Skeletal muscle cell (primary cell): Measurements from ENCODE around the gene TTLL5.
A peak's percentile ranks its signal among the peaks of the same experiment; 100 is the strongest.
"Not testable (repeated sequence)": the region's sequence is repeated elsewhere in the genome, so short reads cannot be mapped to it uniquely, and the experiment has no call there.

Source experiments
- DNase-seq: peaks from one replicate; pipeline ENCODE4 v3.0.0-alpha.2; 2010; ENCODE audit warnings: low read depth
- H3K4me3 ChIP-seq: 2 replicates; pipeline ENCODE4 v1.5.1; 2011; ENCODE audit warnings: low read depth, mild to moderate bottlenecking, control low read depth, low read length, moderate library complexity

The TTLL5 gene

DNA sequence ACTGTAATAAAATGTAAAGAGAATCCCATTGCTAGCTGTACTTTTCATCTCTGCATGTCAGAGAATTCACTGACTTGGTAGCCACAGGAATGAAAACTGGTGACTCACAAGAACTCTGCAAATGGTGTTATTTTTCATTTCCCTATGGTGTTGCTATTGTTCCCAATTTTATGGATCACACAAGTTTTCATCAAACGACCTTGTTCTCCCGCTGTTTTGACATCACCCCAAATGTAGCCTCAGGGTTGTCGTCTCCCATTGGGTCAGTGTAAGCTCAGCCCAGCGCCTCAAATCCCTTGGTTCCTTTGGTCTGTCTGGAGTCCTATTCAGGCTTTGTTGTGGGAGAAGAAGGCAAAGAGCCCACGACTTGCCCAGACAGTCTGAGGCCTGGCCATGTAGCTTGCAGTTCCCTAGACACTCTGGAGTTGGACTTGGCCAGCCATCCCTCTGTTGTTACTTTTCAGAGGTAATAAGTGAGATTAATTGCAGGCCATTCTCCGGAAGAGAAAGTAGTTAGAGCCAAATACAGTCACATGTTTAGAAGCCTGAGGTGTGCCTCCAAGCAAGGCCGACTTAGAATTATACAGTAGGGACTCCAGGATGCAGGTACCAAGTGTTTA, 161.6 kb downstream of the TTLL5 start:
- DNase-seq: peak; percentile 70
- H3K4me3 ChIP-seq: no peak overlapping the region

DNA sequence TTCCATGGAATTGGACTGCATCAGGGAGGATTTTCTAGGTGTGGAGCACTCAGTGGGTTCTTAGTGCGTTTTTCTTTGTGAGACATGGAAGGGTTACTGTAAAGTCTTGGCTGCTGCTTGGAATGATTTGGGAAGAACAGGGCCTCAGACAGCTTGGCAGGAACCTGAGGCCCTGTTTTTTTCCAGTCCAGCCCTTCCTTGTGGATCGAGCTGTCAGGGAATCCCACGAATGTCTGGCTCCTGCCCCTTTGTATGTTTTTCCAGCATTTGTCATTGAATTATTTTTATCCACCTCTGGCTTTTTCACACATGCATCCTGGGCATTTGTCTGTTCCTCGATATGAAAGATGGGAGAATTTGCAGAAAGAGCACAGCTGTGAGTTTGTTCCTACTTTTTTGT, 162.3 kb downstream of the TTLL5 start:
- H3K4me3 ChIP-seq: no peak overlapping the region
- no peak for DNase-seq

DNA sequence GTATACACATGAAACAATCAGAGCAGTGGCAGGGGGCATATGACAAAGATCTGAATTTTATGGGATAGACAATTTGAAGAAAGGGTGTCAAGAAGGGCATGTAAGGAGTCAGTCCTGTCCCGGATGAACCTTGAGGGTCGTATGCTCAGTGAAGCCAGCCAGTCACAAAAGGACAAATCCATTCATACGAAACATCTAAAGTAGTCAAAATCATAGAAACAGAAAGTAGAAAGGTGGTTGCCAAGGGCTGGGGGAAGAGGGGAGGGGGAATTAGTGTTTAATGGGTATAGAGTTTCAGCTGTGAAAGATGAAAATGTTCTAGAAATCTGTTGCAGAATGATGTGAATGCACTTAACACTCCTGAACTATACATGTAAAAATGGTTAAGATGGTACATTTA, 163.3 kb downstream of the TTLL5 start:
- H3K4me3 ChIP-seq: no peak overlapping the region
- DNase-seq: no peak

DNA sequence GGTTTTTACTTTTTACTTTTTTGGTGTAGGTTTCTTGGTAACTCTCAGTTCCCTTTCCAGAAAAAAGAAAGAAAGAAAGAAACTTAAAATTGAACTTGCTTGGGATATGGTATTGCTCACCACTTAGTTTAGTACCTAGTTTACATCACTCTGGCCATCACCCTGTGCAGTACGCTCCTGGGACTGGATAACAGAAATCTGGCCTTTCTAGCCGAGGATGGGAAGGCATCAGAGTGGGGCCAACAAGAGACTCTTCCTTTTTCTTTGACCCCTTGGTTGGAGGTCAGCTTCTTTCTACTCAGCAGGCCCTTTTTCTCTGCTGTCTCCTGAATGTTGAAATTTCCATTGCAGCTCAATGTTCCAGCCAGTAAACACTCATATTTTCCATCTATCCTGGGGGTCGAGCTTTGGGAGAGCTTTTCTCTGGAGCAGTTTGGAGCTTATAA, 164.1 kb downstream of the TTLL5 start:
- DNase-seq: peak; percentile 80
- no peak overlapping the region for H3K4me3 ChIP-seq

DNA sequence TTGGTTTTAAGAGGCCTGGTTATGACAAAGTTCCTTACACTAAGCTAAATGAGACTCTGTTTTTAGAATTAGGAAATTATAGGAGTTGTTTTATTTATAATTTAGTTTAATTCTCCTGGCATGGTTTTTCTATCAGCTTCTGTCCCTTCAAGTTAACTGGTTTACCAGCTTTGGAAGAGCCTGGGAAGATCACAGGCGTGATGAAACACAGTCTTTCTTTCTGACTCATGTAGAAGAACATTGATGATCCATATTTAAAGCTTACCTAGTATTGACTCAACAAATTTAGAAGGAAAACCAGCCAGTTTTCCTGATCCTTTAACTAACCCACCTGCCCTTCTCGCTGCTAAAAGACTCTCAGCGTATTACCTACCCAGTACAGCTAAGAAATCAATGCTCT, 165.6 kb downstream of the TTLL5 start:
- DNase-seq: peak; percentile 32
- no peak overlapping the region for H3K4me3 ChIP-seq

DNA sequence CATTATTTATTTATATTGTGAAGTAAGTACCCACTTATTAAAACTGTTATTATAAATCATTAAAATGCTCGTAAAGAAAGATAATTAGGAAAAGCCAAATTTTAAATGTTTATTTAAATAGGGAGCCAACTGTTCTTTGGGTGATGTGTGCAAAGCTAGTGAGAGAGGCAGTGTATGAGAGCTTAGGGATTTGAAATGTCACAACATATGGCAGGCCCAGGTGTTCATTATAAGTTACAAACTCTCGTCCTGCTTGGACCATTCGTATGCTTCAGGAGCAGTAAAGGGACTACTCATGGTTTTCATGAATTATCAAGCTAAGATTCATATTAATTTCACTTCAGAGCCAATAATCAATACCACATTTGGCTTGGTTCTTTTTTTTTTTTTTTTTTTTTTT, 166.3 kb downstream of the TTLL5 start:
- no peak overlapping the region for H3K4me3 ChIP-seq
- no peak for DNase-seq

DNA sequence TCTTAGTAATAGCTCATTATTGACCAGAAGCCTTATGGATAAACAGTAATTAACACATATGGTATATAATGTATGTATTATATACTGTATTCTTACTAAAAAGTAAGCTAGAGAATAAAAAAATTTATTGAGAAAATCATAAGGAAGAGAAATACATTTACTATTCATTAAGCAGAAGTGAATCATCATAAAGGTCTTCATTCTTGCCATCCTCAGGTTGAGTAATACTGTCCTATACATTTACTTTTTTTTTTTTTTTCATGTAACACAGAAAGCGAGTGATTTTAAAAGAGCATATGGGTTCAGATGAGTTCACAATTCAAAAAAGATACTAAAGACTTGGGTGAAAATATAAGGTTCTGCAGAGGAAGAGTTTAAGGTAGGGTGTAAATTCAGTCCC, 168.3 kb downstream of the TTLL5 start:
- DNase-seq: no peak
- H3K4me3 ChIP-seq: no peak overlapping the region

DNA sequence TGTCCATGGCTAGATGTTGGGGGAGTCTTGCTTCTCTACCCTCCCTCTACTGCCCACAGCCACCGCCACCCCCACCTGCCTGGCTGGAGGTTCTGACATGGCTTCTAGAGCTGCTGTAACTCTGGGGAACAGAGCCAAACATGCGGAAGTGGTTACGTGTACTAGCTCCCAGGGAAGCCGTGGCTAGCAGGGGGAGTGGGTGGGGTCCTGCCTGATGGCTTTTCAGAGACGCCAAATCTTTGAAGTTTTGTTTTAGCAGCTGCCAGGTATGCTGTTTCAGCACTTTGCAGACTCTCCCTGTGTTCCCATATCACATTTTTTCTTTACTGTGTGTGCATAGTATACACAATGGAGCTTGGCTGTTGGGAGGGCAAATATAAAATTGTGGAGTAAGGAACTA, 170.4 kb downstream of the TTLL5 start:
- no peak overlapping the region for H3K4me3 ChIP-seq
- peak; percentile 74 for DNase-seq

DNA sequence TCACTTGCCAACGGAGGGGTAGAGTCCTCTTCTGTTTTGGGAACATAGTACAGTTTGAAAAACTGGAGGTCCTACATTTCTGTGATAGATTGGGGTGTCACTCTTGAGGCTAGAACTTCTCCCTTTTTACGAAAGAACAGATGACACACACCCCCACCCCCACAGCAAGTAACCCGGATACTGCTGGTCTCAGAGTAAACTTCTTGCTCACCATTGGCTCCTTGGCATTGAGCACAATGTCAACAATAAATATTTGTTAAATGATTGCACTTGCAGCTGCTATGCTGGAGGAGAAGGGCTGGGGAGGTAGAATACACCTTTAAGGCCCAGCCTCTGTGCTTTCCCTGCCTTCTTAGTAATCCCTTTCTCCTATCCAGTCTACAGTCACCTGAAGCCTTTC, 170.9 kb downstream of the TTLL5 start:
- DNase-seq: no peak
- no peak overlapping the region for H3K4me3 ChIP-seq

DNA sequence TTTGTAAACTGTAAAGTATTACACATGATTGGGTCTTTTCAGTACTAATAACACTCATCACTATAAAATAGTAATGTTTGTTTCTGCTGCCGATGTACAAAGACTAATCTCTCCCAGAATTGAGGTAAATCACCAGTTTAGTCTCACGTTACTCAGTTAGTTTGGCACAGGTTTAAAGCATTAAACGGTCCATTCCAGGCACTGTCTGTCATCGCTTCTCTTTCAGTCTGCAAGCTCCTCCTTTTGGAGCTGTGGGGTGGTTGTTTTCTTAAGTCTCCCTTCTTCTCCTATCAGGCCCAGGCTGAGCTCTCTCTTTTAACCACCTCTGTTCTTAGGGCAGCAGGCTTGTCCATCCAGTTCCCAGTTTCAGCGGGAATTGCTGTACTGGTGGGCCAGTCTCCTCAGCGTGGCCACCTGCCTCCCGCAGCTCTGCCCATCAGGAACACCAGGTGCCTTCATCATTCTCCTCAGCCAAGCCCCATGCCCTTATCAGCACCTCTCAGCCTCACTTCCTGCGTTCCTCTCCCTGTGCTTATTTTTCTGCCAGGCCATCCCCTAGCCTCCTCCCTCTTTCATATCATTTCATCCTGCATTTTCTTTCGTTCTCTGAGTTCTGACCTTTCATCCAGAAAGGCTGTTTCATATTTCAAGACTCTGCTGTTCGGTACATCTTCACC, 171.7 kb downstream of the TTLL5 start:
- no peak overlapping the region for H3K4me3 ChIP-seq
- peak; percentile 66 for DNase-seq

DNA sequence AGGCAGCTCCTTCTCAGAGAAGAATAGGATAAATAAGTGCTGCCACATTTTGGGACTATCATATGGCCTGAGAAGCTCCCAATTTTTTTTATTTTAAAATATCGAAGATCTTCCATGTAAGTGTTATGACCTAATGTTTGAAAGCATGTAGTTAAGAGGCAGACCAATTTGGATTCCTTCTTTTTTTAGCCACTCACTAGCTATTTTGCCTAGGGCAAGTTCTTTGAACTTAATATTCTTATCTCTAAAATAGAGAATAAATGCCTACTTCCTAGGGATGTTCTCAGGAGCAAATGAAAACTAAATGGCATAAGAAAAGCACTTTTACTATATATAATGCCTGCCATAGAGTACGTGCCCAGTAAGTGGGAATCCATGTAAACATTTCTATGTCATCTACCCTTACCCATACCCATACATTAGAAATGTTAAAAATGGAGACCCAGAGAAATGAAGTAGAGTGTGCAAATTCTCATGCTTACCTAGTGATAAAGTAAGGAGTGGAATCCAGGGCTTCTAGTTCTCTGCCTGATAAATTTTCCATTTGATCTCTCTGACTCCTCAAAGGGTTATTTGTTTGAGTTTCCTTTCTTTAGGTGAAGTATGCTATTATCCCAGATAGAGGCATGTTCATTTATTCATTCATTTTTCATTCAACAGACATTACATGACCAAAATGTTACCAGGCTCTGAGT, 172.4 kb downstream of the TTLL5 start:
- DNase-seq: no peak
- no peak overlapping the region for H3K4me3 ChIP-seq

DNA sequence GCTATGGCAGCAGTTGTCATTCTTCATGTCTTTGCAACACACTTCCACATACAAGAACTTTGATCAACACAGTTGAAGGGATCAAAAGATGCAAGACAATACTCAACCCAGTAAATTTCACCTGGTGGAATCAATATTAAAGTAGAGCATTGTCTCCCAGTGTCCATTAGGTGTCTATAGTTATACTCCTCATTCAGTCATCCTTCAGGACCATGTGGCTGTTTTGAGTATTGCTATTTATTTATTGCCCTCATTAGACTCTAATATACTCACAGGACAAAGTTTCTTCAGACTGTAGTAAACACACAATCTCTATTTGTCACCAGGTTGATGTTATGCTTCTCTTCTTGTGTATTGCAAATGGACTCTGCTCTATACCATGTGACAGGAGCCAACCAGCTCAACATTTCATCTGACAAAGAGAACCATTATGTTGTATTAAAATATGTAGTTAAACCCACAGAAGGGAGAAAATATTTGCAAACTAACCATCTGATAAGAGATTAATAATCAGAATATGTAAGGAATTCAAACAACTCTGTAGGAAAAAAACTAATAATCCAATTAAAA, 174.2 kb downstream of the TTLL5 start:
- DNase-seq: no peak

DNA sequence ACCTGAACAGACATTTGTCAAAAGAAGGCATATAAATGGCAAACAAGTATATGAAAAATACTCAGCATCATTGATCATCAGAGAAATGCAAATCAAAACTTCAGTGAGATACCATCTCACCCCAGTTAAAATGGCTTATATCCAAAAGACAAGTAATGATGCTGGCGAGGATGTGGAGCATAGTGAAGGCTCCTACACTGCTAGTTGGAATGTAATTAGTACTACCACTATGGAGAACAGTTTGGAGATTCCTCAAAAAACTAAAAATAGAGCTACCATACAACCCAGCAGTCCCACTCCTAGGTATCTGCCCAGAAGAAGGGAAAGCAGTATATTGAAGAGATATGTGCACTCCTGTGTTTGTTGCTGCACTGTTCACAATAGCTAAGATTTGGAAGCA, 174.7 kb downstream of the TTLL5 start:
- no peak for DNase-seq

More for the DNA sequence above, 174.2 kb downstream of the TTLL5 start:
- H3K4me3 ChIP-seq: no peak overlapping the region

DNA sequence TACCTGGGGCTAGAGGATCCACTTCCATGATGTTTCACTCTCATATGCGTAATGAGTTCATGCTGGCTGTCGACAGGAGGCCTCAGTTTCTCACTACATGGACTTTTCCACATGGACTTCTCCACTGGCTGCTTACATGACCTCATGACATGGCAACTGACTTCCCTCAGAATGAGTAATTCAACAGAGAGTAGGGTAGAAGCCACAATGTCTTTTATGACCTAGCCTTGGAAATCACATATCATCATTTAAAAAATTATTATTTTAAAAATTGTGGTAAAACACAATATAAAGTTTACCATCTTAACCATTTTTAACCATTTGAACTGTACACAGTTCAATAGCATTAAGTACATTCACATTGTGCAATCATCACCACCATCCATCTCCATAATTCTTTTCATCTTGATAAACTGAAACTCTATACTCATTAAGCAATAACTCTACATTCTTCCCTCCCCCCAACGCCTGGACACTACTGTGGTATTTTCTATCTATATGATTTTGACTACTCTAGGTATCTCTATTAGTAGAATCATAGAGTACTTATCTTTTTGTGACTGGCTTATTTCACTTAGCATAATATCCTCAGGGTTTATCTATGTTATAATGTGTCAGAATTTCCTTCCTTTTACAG, 176.2 kb downstream of the TTLL5 start:
- H3K4me3 ChIP-seq: no peak overlapping the region
- no peak for DNase-seq

More for the DNA sequence above, 174.7 kb downstream of the TTLL5 start:
- no peak overlapping the region for H3K4me3 ChIP-seq

DNA sequence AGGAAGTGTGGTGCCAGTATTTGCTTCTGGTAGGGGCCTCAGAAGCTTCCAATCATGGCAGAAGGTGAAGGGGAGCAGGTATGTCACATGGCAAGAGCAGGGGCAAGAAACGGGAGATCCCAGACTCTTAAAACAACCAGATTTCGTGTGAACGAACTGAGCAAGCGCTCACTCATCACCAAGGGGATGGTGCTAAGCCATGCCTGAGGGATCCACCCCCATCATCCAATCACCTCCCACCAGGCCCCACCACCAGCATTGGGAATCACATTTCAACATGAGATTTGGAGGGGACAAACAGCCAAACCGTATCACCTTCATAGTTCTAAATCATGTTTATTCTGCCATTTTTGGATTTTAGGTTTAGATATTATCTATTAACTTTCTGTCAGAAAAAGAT, 179.9 kb downstream of the TTLL5 start:
- no peak overlapping the region for H3K4me3 ChIP-seq
- DNase-seq: no peak

DNA sequence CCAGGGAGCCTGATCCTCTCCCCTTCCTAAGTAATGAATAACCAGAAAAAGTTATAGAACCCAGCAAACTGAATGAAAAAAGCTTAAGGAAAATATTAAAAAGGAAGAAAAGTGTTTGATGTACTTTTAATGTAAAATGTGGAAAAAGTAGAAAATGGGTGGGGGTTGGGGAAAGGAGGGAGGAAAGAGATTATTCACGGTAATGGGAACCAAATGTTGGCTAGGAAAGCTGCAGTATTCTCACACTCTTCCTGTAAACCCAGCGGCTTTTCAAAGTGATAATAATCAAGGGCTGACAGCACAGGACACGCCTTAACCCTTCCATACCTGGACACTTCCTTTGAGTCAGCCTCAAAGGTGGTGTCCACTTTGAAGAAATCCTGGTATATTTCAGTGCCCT, 181.5 kb downstream of the TTLL5 start:
- no peak for DNase-seq
- H3K4me3 ChIP-seq: no peak overlapping the region

DNA sequence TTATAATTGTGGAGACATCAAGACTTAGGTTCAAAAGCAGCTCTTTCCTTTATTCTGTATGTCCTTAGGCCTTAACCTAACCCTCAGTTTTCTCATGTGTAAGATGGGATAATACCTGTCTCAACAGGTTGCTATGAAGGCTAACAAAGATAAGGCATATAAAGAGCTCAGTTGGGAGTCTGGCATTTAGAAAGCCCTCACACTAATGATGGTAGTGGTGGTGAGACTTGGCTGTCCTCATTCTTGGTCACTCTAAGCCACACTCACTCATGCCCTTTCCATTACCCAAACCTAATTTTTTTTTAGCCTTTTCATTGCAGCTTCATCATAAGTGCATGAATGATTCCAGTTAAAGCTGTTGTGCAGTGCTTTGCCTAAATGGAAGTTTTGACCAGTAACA, 183.4 kb downstream of the TTLL5 start:
- no peak overlapping the region for H3K4me3 ChIP-seq
- DNase-seq: no peak

DNA sequence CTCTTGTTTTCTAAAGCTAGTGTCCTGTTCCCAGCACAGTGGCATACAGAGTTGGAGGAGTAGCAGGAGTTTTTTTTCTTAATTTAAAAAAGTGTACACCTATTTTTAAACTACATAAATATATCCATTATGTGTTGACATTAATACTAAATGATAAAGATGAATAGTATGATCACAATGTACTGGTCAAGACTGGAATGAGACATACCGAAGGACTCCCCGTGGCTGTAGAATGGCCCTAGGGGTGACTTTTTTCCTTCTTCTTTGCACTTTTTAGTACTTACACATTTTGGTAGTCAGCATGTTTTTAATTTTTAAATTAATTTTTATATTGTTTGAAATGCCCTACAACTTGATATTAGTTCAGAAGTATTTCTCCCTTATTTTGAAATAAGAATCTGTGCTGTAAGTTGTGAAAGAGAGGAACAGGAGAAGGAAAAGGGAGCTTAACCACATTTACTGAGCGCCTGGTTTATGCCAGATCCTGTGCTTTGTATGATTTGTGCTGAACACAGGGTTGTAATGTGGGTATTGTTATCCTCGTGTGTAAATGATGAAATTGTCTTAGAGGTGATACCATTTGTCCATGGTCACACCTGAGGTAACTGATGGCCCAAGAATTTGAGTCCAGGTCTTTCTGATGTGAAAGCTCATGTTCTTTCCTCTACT, 184.2 kb downstream of the TTLL5 start:
- no peak overlapping the region for H3K4me3 ChIP-seq
- DNase-seq: no peak

DNA sequence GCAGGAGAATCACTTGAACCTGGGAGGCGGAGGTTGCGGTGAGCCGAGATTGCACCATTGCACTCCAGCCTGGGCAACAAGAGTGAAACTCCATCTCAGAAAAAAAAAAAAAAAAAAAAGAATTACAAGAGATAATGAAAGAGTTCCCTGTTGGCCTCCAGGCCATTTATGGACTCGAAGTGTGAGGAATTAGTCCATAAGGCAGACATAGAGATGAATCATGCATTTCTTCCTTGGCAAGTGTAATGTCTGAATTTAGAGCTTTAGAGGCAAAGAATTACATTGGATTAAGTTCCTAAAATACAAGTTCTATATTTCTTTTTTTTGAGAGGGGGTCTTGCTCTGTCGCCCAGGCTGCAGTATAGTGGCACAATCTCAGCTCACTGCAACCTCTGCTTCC, 185.6 kb downstream of the TTLL5 start:
- H3K4me3 ChIP-seq, DNase-seq: not testable (repeated sequence)

DNA sequence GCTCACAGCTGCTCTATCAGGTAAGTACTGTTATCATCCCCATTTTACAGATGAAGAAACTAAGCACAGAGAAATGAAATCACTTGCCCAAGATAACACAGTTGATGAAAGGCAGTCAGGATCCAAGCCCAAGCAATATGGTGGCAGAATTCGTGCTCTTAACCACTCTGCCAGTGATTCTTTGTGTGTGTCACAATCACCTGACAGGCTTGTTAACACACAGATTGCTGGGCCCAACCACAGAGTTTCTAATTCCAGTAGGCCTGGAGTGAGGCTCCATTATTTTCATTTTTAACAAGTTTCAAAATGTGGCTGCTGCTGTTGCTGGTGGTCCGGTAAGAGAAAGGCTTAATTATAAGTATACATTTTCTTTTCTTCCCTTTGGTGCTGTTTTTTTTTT, 186.5 kb downstream of the TTLL5 start:
- no peak overlapping the region for H3K4me3 ChIP-seq
- DNase-seq: no peak
